HEK293T (cell line): ENCODE results near the gene PHRF1.

Source experiments
- ARNT ChIP-seq: fragments of 450-650 bp; IDR thresholded peaks from 2 replicates; pipeline ENCODE4 v1.6.1; 2017; ENCODE audit warnings: mild to moderate bottlenecking
- FOXA1 ChIP-seq: fragments of 450-650 bp; IDR thresholded peaks from 2 replicates; pipeline ENCODE4 v1.6.1; 2016; ENCODE audit warnings: mild to moderate bottlenecking
- FOXM1 ChIP-seq: fragments of 450-650 bp; IDR thresholded peaks from 2 replicates; pipeline ENCODE4 v1.6.1; 2017; ENCODE audit warnings: mild to moderate bottlenecking, borderline replicate concordance
- L3MBTL2 ChIP-seq: fragments of 450-650 bp; conservative IDR thresholded peaks from 2 replicates; pipeline ENCODE4 v1.6.1; 2016; ENCODE audit warnings: mild to moderate bottlenecking
- LEF1 ChIP-seq: fragments of 450-650 bp; IDR thresholded peaks from 2 replicates; pipeline ENCODE4 v1.6.1; 2017; ENCODE audit warnings: mild to moderate bottlenecking, borderline replicate concordance
- PKNOX1 ChIP-seq: fragments of 450-650 bp; IDR thresholded peaks from 2 replicates; pipeline ENCODE4 v1.6.1; 2016
- SP1 ChIP-seq: fragments of 450-650 bp; IDR thresholded peaks from 2 replicates; pipeline ENCODE4 v1.6.1; 2017
- TARDBP ChIP-seq: fragments of 450-650 bp; IDR thresholded peaks from 2 replicates; pipeline ENCODE4 v1.6.1; 2016
- ZNF384 ChIP-seq: fragments of 450-650 bp; IDR thresholded peaks from 2 replicates; pipeline ENCODE4 v1.6.1; 2016

GRCh38 chr11:528815-529727 is 47.2 kb upstream of the PHRF1 start:
- no peak for TF ChIP-seq ZNF384
- TF ChIP-seq PKNOX1 = no peak
- no peak for TF ChIP-seq SP1
- TF ChIP-seq TARDBP = no peak
- no peak for TF ChIP-seq ARNT
- no peak for TF ChIP-seq LEF1
- no peak for TF ChIP-seq L3MBTL2
- TF ChIP-seq FOXM1 = no peak
- TF ChIP-seq FOXA1 = no peak
